ENCODE results near the gene DNAH2.

Gene DNAH2

GRCh38 chr17:7777017-7777416, 59.5 kb downstream of the DNAH2 start:
- no peak for DNase-seq

DNA sequence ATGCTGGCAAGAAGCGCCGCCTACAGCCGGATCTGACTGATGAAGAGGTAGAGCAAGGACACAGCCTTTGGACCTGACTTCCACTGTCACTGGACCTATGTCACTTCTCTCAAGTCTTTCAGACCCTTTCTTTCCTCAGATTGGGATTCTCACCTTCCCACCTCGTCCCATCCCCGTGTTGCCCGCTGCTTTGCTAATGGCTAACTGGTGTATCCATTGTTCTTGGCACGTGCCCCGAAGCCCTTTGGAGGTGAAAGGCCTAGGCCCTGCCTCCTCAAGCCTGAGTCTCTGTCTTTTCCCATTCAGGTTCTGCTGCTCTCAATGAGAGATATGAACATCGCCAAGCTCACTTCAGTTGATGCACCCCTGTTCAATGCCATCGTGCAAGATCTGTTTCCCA, 63.2 kb downstream of the DNAH2 start:
- DNase-seq, result no peak

- no peak for DNase-seq
Measured at GRCh38 chr17:7781429-7781828, 63.9 kb downstream of the DNAH2 start.

- DNase-seq, result peak; percentile 3
Measured at GRCh38 chr17:7782240-7782639, 64.7 kb downstream of the DNAH2 start.

GRCh38 chr17:7786866-7787265, 69.3 kb downstream of the DNAH2 start:
- no peak for DNase-seq

GRCh38 chr17:7789131-7789530, 71.6 kb downstream of the DNAH2 start:
- DNase-seq, result no peak

- no peak for DNase-seq
Measured at GRCh38 chr17:7790150-7790549, 72.6 kb downstream of the DNAH2 start.

DNA sequence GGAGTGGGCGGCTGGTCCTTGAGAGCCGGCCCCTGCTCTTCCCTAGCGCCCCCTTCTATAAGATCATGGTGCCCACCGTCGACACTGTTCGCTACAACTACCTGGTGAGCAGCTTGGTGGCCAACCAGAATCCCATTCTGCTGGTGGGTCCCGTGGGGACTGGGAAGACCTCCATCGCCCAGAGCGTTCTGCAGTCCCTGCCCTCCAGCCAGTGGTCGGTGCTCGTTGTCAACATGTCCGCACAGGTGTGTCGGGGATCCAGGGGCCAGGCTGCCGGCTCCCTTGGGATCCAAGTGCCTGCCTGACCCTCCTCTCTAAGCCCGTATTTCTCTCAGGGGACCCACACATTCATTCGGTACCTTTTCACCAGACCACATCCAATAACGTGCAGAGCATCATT, 75.1 kb downstream of the DNAH2 start:
- DNase-seq, result no peak

DNA sequence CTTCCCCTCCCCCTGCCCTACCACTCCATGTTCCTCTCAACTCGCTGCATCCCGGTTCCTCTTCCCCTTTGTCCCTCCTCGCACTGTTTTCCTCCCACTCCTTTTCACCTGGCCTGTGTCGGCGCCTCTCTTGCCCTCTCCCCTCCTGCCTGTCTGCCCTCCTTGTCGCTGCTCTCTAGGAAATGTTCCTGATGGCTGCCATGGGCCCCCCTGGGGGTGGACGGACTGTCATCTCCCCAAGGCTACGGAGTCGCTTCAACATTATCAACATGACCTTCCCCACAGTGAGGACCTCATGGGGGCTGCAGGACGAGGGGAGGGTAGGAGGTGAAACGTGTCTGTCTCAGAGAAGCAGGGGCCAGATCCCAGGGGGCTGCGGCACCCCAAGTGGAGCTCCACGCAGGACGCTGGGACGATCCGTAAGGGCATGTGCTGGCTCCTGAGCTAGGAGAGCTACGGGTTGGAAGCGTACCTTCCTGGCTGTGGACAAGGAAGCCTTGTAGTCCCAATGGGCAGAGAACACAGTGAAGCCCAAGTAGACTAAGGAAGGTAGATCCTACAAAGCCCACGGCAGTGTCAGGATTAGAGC, 76.6 kb downstream of the DNAH2 start:
- DNase-seq, result no peak

GRCh38 chr17:7797976-7798375, 80.4 kb downstream of the DNAH2 start:
- DNase-seq, result no peak

- no peak for DNase-seq
Measured at GRCh38 chr17:7798839-7799238, 81.3 kb downstream of the DNAH2 start.

GRCh38 chr17:7803981-7804380, 86.4 kb downstream of the DNAH2 start:
- DNase-seq, result no peak

DNA sequence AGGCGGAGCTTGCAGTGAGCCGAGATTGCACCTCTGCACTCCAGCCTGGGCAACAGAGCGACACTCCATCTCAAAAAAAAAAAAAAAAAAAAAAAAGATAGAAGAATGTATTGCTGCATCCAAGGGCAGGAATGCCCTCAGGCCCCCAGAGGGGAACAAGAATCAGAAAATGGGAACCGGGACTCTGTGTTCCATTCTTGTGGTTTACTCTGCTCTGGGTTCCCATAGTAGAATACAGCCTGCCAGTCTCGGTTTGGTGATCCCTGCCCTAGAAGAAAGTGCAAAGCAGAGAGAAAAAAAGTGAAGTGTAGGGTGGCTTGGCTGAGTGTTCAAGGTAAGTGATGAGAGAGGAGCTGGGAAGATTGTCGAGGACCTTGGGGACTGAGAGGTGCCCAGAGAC, 89.0 kb downstream of the DNAH2 start:
- DNase-seq, result no peak

DNA sequence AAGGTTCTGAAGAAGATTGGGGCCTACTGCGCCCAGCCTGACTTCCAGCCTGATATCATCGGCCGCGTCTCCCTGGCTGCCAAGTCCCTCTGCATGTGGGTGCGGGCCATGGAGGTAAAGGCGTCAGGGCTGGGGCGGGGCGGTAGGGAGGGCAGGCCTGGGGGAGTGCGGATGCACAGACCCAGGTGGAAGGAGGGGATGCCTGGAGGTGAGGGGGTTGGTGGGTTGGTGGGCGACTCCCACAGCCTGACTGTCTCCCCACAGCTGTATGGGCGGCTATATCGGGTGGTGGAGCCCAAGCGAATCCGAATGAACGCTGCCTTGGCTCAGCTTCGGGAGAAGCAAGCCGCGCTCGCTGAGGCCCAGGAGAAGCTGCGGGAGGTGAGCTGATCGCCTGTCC, 89.7 kb downstream of the DNAH2 start:
- DNase-seq, result no peak

DNA sequence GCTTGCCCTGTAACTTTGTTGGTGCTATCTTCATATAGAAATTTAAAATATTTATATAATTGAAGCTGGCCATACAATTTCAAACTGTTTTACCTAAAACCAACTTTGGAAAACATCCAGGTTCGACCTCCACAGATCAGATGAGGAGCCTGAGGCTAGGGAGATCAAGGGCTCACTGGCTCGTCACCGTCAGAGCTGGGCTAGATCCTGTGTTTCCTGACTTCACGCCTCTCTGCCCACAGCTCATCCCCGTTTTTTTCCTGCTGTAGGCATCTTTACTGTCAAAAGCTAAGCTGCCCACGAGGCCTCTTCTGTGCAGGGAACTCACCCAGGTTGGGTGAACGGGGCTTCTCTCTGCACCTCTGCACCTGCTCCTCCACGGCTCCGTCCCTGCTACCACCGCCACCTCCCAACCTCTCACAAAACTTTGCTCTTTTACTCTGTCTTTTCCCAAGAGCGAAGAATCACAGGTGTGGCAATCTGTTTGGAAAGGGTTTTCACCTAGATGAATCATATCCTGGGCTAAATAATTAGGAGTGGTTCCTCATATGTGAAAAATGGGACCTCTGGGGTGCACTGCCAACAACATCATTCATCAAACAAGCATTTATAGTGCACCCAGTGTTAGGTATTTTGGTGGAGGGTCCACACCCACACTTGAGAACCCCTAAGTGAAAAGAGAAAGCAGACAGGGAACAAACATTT, 91.7 kb downstream of the DNAH2 start:
- DNase-seq, result peak; percentile 54

GRCh38 chr17:7809791-7810343, 92.3 kb downstream of the DNAH2 start:
- DNase-seq, result peak; percentile 37

DNA sequence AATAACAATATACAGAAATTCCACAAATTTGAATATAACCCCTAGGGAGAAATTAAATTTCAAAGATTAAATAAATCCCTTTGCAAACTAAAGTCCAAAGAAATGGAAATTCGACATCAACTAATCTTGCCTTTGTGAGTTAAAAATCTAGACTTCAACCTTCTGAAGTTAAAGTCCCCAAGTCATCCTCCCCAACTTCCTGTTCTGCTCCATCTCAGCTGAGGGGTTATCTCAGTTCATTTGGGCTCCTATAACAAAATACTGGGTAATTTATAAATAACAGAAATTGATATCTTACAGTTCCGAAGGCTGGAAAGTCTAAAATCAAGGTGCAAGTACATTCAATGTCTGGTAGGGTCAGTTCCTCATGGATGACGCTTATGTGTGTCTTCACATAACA, 93.7 kb downstream of the DNAH2 start:
- no peak for DNase-seq

DNA sequence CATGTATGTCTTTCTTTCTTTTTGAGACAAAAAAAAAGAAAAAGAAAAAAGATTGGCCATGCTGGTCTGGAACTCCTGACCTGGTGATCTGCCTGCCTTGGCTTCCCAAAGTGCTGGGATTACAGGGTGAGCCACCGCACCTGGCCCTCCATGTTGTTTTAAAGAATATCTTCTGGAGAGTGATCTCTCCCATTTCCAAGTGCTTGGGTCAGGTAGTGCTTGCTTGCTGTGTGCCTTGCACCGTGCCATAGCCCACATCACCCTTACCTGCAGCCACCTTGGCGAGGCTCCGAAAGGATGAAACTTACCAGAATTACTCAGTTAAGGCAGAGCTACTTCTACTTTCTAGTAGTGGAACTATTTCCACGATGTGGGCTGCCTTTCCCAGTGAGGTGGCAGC, 97.4 kb downstream of the DNAH2 start:
- no peak for DNase-seq

DNA sequence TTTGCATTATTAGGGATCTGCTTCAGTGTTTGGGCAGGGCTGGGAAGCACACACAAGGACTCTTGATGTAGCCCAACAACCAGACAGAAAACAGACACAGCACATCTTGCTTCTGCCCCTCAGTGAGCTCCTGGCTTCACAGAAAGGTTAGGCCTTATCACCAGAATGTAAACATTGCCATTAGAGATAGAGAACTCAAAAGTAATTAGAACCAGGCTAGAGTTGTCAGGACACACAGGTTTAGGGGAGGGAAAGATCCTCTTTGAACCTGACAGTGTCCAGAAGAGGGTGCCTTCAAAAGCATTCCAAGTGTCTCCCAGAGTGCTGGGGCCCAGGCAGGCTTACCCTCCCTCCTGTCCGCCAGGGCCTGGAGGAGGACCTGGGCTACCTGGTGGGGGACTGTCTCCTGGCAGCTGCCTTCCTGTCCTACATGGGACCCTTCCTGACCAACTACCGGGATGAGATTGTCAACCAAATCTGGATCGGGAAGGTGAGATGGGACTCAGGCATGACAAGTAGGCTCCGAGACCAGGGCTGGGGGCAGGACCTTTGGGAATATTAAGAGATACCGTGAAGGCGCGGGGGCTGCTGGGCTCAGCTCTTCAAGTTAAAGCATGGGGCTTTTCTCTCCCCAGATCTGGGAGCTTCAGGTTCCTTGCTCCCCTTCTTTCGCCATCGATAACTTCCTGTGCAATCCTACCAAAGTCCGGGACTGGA, 99.5 kb downstream of the DNAH2 start:
- DNase-seq, result no peak

DNA sequence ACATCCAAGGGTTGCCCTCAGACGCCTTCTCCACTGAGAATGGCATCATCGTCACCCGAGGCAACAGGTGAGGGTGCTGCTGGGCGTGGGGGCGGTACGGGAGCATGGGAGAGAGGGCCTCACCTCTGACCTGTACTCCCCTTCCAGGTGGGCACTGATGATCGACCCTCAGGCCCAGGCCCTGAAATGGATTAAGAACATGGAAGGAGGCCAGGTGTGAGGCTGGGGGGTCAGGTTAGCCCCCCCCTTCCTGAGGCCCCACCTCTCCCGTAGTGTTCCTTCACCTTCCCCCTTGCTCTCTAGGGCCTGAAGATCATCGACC, 100.1 kb downstream of the DNAH2 start:
- no peak for DNase-seq

GRCh38 chr17:7818026-7818425, 100.5 kb downstream of the DNAH2 start:
- DNase-seq, result no peak

DNA sequence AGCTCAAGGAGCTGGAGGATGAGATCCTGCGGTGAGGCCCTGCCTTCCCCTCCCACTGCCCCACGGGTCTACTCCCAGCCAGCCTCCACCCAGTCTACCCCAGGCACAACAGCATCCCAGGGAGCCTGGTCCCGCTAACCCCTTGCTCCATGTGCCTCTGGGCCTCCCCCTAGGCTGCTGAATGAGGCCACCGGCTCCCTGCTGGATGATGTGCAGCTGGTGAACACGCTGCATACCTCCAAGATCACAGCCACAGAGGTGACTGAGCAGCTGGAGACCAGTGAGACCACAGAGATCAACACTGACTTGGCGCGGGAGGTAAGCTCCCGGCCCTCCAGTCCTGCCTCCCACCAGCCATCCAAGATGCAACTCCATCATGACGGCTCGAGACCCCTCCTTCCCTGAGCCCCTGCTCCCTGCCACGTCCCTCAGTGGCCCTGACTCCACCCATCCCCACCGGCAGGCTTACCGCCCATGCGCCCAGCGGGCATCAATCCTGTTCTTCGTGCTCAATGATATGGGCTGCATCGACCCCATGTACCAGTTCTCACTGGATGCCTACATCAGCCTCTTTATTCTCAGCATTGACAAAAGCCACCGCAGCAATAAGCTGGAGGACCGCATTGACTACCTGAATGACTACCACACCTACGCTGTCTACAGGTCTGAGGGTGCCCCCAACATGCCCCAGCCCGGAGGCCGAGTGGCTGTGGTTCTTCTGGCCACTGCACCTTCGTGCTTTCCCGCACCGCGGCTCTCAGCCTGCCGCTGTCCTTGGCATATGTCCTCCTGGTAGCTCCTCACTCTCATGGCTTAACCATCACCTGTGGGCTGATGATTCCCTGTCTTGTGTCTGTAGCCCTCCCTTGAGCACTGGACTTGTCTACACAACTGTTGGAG, 101.5 kb downstream of the DNAH2 start:
- no peak for DNase-seq

- DNase-seq, result no peak
Measured at GRCh38 chr17:7820231-7820630, 102.7 kb downstream of the DNAH2 start.
